Progenitor cell of endocrine pancreas (in vitro differentiated cells): Measurements from ENCODE around the gene G6PC3. TPM values are rescaled to one million over a fixed set of nuclear protein-coding genes. Genes with fewer than 3 reads are reported as not detected.

Experiments
- DNase-seq: peaks from one replicate; pipeline ENCODE4 v3.0.0; 2021; ENCODE audit warnings: low spot score; ENCODE audit not compliant: unreplicated experiment
- H3K27ac Mint-ChIP-seq: 2 replicates; pipeline ENCODE4 v1.8.0; 2021; ENCODE audit warnings: mild to moderate bottlenecking, moderate library complexity, mixed read lengths
- H3K27me3 Mint-ChIP-seq: 2 replicates; pipeline ENCODE4 v1.8.0; 2021; ENCODE audit warnings: mixed read lengths
- H3K36me3 Mint-ChIP-seq: 2 replicates; pipeline ENCODE4 v1.8.0; 2022; ENCODE audit warnings: mixed read lengths; ENCODE audit not compliant: insufficient read depth
- H3K4me1 Mint-ChIP-seq: 2 replicates; pipeline ENCODE4 v1.8.0; 2021; ENCODE audit warnings: low read depth, mixed read lengths
- H3K4me3 Mint-ChIP-seq: 2 replicates; pipeline ENCODE4 v1.8.0; 2021; ENCODE audit warnings: low read depth, mild to moderate bottlenecking, moderate library complexity, mixed read lengths
- H3K9me3 Mint-ChIP-seq: 2 replicates; pipeline ENCODE4 v1.8.0; 2021; ENCODE audit warnings: low read depth, mixed read lengths
- total RNA-seq: library from RNA; stranded (reverse); gene quantifications from 2 replicates; pipeline ENCODE4 v1.2.1, GENCODE V29; 2021
- TF ChIP-seq, protein P1 (sequence below): fragments of 200-600 bp; sonication (generic); IDR thresholded peaks from one replicate; pipeline ENCODE4 v1.5.0; 2021; ENCODE audit warnings: antibody characterized with exemption, mild to moderate bottlenecking; ENCODE audit not compliant: unreplicated experiment

G6PC3 gene
- total RNA-seq, 1 donor from 2014 or later = 58.7 TPM

GRCh38 chr17:44091200-44091997, 20.9 kb downstream of the G6PC3 start:
- TF ChIP-seq, protein P1, sequence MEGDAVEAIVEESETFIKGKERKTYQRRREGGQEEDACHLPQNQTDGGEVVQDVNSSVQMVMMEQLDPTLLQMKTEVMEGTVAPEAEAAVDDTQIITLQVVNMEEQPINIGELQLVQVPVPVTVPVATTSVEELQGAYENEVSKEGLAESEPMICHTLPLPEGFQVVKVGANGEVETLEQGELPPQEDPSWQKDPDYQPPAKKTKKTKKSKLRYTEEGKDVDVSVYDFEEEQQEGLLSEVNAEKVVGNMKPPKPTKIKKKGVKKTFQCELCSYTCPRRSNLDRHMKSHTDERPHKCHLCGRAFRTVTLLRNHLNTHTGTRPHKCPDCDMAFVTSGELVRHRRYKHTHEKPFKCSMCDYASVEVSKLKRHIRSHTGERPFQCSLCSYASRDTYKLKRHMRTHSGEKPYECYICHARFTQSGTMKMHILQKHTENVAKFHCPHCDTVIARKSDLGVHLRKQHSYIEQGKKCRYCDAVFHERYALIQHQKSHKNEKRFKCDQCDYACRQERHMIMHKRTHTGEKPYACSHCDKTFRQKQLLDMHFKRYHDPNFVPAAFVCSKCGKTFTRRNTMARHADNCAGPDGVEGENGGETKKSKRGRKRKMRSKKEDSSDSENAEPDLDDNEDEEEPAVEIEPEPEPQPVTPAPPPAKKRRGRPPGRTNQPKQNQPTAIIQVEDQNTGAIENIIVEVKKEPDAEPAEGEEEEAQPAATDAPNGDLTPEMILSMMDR = no peak
- no peaks in the 10 kb centered on the region for H3K9me3 Mint-ChIP-seq
- no peak for DNase-seq
- H3K36me3 Mint-ChIP-seq = peaks cover 3% of the 10 kb centered on the region
- H3K4me1 Mint-ChIP-seq = peaks cover 9% of the 10 kb centered on the region
- no peak overlapping the region for H3K4me3 Mint-ChIP-seq
- no peak overlapping the region for H3K27ac Mint-ChIP-seq
- H3K27me3 Mint-ChIP-seq = no peaks in the 10 kb centered on the region

GRCh38 chr17:44092051-44092450, 21.5 kb downstream of the G6PC3 start:
- TF ChIP-seq, protein P1 = no peak
- no peak overlapping the region for H3K27ac Mint-ChIP-seq
- peaks cover 8% of the 10 kb centered on the region for H3K4me1 Mint-ChIP-seq
- H3K9me3 Mint-ChIP-seq = no peaks in the 10 kb centered on the region
- H3K4me3 Mint-ChIP-seq = no peak overlapping the region
- H3K36me3 Mint-ChIP-seq = peaks cover 3% of the 10 kb centered on the region
- DNase-seq = no peak
- H3K27me3 Mint-ChIP-seq = no peaks in the 10 kb centered on the region

- Mint-ChIP-seq H3K4me1 (peaks cover 7% of the 10 kb centered on the region), H3K36me3 (peaks cover 3% of the 10 kb centered on the region), H3K9me3 (no peaks in the 10 kb centered on the region), H3K27me3 (no peaks in the 10 kb centered on the region), H3K4me3 (no peak overlapping the region), H3K27ac (no peak overlapping the region)
- TF ChIP-seq, protein P1 = no peak
- no peak for DNase-seq
Observed at GRCh38 chr17:44093231-44093900, 22.8 kb downstream of the G6PC3 start.

DNA sequence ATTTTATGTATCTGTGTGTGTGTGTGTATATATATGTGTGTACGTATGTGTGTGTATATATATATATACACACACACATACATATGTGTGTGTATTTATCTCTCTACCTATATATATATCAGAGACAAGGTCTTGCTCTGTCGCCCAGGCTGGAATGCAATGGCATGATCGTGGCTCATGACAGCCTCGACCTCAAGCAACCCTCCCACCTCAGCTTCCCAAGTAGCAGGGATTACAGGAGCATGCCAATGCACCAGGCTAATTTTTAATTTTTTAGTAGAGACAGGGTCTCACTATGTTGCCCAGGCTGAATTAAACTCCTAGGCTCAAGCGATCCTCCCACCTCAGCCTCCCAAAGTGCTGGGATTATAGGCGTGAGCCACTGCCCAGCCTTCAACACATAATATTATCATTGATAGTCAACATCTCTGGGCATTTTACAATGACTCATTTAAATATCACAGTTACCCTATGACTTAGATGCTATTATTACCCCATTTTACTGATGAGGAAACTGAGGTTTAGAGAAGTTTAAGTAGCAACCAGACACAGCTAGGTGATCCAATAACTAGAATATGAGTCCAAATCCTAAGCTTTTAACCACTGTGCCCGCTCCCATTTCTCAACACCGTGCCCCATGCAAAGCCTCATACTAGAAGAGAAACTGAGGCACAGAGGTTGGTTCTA, 24.3 kb downstream of the G6PC3 start:
- H3K4me1 Mint-ChIP-seq = peaks cover 7% of the 10 kb centered on the region
- no peaks in the 10 kb centered on the region for H3K36me3 Mint-ChIP-seq
- no peak overlapping the region for H3K4me3 Mint-ChIP-seq
- DNase-seq = no peak
- TF ChIP-seq, protein P1 = no peak
- no peaks in the 10 kb centered on the region for H3K27me3 Mint-ChIP-seq
- no peak overlapping the region for H3K27ac Mint-ChIP-seq
- no peaks in the 10 kb centered on the region for H3K9me3 Mint-ChIP-seq

GRCh38 chr17:44095388-44095646, 24.8 kb downstream of the G6PC3 start:
- H3K9me3 Mint-ChIP-seq = no peaks in the 10 kb centered on the region
- peaks cover 7% of the 10 kb centered on the region for H3K4me1 Mint-ChIP-seq
- H3K36me3 Mint-ChIP-seq = no peaks in the 10 kb centered on the region
- peak overlapping the region; percentile 64 for H3K4me3 Mint-ChIP-seq
- no peak overlapping the region for H3K27ac Mint-ChIP-seq
- no peaks in the 10 kb centered on the region for H3K27me3 Mint-ChIP-seq
- TF ChIP-seq, protein P1 = no peak
- DNase-seq = no peak
